ENCODE measurements around the gene LHFPL2.
"Not testable (repeated sequence)": the region's sequence is repeated elsewhere in the genome, so short reads cannot be mapped to it uniquely, and the experiment has no call there.

Gene LHFPL2

DNA sequence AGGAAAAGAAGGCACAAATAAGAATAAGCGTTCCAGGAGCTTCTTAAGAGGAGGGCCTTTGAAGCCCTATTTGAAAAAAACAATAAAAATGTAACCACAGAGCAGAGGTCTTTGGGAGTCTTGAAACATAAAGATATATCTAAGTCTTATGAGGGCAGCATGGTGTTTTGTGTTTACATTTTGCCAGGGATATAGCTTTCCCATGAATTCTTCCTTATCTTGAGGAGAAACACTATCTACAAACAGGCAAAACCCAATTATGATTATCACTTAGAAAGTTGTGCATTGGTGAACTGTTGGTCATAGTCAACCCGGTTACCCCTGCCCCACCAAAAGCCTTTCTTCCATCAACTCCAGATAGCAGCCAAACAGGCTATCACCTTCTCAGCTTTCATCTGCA lies 23.6 kb upstream of the LHFPL2 start:
- Mint-ChIP-seq H3K36me3 (ENCODE audit: low read depth) (no peaks in the 10 kb centered on the region), H3K9me3 (no peaks in the 10 kb centered on the region), H3K4me3 (no peak overlapping the region), H3K4me1 (ENCODE audit: low read depth) (no peaks in the 10 kb centered on the region), H3K27me3 (no peaks in the 10 kb centered on the region), H3K27ac (no peak overlapping the region)

DNA sequence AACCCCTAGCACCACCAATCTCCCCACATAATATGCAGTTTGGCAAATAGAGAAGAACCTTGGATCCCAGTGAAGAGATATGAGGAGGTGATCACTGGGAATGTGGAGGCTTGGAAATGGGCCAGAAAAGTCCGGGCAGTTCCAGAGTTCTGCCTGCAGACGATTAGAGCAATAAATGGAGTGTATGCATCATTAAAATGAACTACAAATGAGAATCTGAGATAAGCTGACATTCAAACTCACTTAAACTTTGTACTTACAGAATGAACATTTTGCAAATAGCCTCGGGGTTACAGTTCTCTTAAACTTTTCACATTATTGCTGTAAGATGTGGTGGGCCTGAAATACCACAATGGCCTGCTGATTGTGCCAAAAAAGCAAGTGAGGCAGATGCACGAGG lies 23.0 kb upstream of the LHFPL2 start:
- H3K27me3 Mint-ChIP-seq = no peaks in the 10 kb centered on the region
- H3K4me1 Mint-ChIP-seq (ENCODE audit: low read depth) = no peaks in the 10 kb centered on the region
- no peaks in the 10 kb centered on the region for H3K9me3 Mint-ChIP-seq
- no peaks in the 10 kb centered on the region for H3K36me3 Mint-ChIP-seq (ENCODE audit: low read depth)
- no peak overlapping the region for H3K27ac Mint-ChIP-seq
- H3K4me3 Mint-ChIP-seq = no peak overlapping the region

DNA sequence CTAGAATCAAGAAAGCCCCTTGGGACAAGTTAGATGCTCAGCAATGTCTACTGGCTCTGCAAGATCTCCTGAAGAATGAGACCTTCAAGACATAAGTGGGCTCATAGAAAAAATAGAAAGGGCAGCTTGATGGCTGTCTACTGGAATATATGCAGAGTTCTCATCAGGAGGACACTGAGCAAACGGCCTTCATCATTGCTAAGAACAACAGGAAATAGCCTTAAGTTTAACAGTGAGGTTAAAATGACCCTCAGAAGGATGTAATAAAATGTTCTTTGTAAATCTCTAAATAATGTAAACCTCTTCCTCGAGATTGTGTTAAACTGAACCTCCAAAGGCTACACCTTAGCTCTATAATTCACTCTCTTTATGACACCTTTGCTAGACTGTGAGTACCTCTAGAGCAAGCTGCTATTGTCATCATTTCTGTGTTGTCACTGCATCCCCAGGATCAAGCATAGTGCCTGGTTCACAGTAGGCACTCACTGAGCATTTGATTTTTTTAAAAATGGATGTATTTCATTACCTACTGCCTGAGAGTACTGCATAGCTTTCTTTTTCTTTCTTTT lies 22.2 kb upstream of the LHFPL2 start:
- Mint-ChIP-seq H3K36me3 (ENCODE audit: low read depth) (no peaks in the 10 kb centered on the region), H3K4me1 (ENCODE audit: low read depth) (no peaks in the 10 kb centered on the region), H3K27me3 (no peaks in the 10 kb centered on the region), H3K27ac (no peak overlapping the region), H3K9me3 (no peaks in the 10 kb centered on the region), H3K4me3 (no peak overlapping the region)

DNA sequence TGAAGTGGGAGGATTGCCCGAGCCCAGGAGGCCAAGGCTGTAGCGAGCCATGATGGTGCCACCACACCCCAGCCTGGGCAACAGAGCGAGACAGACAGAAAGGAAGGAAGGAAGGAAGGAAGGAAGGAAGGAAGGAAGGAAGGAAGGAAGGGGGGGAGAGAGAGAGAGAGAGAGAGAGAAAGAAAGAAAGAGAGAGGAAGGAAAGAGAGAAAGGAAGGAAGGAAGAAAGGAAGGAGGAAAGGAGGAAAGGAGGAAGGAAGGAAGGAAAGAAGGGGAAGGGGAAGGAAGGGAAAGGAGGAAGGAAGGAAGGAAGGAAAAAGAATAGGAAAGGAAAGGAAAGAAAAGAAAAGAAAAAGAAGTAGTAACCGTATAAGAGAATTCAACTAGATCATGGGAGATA lies 20.8 kb upstream of the LHFPL2 start:
- Mint-ChIP-seq H3K36me3 (ENCODE audit: low read depth) (no peaks in the 10 kb centered on the region), H3K27ac (no peak overlapping the region), H3K9me3 (no peaks in the 10 kb centered on the region), H3K4me3 (no peak overlapping the region), H3K27me3 (no peaks in the 10 kb centered on the region), H3K4me1 (ENCODE audit: low read depth) (no peaks in the 10 kb centered on the region)

DNA sequence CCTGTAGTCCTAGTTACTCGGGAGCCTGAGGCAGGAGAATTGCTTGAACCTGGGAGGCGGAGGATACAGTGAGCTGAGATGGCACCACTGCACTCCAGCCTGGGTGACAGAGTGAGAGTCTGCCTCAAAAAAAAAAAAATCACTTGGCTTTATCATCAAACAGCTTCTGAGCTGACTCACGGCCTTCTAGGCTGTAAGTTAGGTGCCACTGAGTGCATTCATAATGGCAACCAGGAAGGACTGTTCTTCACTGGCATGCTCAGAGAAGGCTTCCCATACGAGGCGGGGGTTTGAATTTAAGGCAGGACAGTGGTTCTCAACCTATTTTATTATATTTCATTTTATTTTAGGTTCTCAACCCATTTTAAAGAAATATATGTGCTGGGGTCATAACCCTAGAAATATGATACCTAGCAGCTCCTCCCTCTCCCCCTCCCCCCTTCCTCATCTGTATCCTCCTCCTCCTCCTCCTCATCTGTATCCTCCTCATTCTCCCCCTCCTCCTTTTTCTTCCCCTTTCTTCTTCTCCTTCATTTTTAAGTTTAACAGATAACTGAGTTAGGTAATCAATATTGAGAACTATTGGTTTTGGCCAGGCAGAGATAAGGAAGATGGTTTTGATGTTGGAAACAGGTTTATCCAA lies 19.0 kb upstream of the LHFPL2 start:
- no peak overlapping the region for H3K4me3 Mint-ChIP-seq
- H3K36me3 Mint-ChIP-seq (ENCODE audit: low read depth) = no peaks in the 10 kb centered on the region
- H3K27ac Mint-ChIP-seq = no peak overlapping the region
- no peaks in the 10 kb centered on the region for H3K9me3 Mint-ChIP-seq
- H3K27me3 Mint-ChIP-seq = no peaks in the 10 kb centered on the region
- H3K4me1 Mint-ChIP-seq (ENCODE audit: low read depth) = no peaks in the 10 kb centered on the region

DNA sequence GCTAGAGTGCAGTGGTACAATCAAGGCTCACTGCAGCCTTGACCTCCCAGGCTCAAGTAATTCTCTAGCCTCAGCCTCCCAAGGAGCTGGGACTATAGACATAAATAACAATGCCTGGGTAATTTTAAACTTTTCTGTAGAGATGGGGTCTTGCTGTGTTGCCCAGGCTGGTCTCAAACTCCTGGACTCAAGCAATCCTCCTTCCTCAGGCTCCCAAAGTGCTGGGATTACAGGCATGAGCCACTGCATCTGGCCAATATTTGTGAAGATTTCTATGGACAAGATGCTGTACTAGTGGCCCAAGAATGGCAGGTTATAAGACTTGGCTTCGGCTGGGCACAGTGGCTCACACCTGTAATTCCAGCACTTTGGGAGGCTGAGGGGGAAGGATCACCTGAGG lies 18.4 kb upstream of the LHFPL2 start:
- not testable (repeated sequence) for H3K4me3 Mint-ChIP-seq; H3K9me3 Mint-ChIP-seq; H3K4me1 Mint-ChIP-seq (ENCODE audit: low read depth); H3K27me3 Mint-ChIP-seq; H3K27ac Mint-ChIP-seq; H3K36me3 Mint-ChIP-seq (ENCODE audit: low read depth)

DNA sequence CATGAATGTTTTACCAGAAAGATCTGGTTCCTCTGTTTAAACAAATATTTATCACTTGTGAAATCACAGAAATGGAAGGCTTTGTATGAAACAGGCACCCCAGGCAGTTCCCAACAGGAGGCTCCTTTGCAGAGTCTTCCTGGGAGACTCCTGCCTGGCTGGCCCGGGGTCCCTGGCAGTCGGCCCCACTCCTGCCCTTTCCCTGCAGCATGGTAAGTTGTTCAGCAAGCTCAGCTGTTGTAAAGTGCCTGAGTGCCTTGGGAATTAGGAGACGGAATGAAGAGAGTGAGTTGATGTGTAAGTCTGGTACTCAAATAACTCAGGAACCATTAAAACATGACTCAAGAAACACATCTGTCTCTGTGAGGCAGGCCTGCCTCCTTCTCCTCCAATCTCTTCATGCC lies 17.5 kb upstream of the LHFPL2 start:
- Mint-ChIP-seq H3K27ac (no peak overlapping the region), H3K4me1 (ENCODE audit: low read depth) (no peaks in the 10 kb centered on the region), H3K27me3 (no peaks in the 10 kb centered on the region), H3K36me3 (ENCODE audit: low read depth) (no peaks in the 10 kb centered on the region), H3K9me3 (no peaks in the 10 kb centered on the region), H3K4me3 (no peak overlapping the region)

DNA sequence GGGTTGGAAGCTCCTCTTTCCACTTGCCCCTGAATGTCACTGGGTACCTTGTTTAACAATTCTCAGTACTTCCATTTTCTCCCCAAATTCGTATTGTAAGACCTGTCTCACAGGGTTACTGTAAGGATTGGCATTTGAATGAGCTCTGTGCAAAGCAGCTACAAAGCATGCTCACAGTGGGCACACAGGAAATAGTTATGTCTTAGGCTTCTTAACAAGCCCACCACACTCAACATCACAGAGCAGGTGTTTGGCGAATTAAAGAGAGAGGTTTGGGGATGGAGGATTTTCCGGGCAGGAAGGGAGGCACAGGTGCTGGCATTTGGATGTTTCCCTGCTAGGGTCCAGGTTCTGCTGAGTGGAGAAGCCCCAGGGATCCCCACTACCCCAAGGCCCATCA lies 17.0 kb upstream of the LHFPL2 start:
- no peaks in the 10 kb centered on the region for H3K36me3 Mint-ChIP-seq (ENCODE audit: low read depth)
- no peaks in the 10 kb centered on the region for H3K27me3 Mint-ChIP-seq
- no peak overlapping the region for H3K27ac Mint-ChIP-seq
- no peak overlapping the region for H3K4me3 Mint-ChIP-seq
- no peaks in the 10 kb centered on the region for H3K9me3 Mint-ChIP-seq
- H3K4me1 Mint-ChIP-seq (ENCODE audit: low read depth) = no peaks in the 10 kb centered on the region

DNA sequence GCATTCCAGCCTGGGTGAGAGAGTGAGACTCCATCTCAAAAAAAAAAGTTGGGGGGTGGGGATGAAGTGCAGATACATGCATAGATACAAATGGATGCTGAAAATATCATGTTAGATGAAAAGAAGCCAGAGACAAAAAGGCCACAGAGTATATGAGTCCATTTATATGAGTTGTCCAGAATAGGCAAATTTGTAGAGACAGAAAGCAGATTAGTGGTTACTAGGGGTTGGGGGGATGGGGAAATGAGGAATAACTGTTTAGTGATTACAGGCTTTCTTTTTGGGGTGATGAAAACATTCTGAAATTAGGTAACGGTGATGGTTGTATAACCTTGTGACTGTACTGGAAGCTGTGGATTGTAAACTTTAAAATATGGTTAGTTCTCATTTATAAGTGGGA lies 13.8 kb upstream of the LHFPL2 start:
- H3K4me3 Mint-ChIP-seq = no peak overlapping the region
- peaks cover 8% of the 10 kb centered on the region for H3K27me3 Mint-ChIP-seq

DNA sequence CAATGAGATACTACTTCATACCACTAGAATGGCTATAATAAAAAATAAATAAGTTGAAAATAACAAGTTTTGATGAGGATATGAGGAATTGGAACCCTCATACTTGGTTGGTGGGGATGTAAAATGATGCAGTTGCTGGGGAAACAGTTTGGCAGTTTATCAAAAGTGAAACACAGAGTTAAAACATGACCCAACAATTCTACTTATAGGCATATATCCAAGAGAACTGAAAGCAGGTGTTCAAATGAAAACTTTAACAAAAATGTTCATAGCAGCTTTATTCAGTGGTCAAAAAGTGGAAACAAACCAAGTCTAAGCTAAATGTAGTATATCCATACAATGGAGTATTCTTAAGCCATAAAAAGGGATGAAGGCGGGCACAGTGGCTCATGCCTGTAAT lies 13.1 kb upstream of the LHFPL2 start:
- Mint-ChIP-seq H3K4me3 (no peak overlapping the region), H3K4me1 (ENCODE audit: low read depth) (no peaks in the 10 kb centered on the region), H3K27ac (no peak overlapping the region), H3K9me3 (no peaks in the 10 kb centered on the region), H3K36me3 (ENCODE audit: low read depth) (no peaks in the 10 kb centered on the region), H3K27me3 (peaks cover 12% of the 10 kb centered on the region)

More for the DNA sequence above, 13.8 kb upstream of the LHFPL2 start:
- no peaks in the 10 kb centered on the region for H3K9me3 Mint-ChIP-seq
- no peaks in the 10 kb centered on the region for H3K36me3 Mint-ChIP-seq (ENCODE audit: low read depth)
- H3K4me1 Mint-ChIP-seq (ENCODE audit: low read depth) = no peaks in the 10 kb centered on the region
- no peak overlapping the region for H3K27ac Mint-ChIP-seq

DNA sequence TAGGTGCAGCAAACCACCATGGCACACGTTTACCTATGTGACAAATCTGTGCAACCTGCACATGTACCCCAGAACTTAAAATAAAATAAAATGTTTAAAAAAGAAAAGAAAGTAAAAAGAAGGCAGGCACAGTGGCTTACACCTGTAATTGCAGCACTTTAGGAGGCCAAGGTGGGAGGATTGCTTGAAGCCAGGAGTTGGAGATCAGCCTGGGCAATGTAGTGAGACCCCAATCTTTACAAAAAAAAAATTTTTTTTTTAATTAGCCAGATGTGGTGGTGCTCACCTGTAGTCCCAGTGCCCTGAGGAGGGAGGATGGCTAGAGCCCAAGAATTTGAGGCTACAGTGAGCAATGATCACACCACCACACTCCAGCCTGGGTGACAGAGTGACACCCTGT lies 12.5 kb upstream of the LHFPL2 start:
- Mint-ChIP-seq H3K27me3 (peaks cover 12% of the 10 kb centered on the region), H3K27ac (no peak overlapping the region), H3K9me3 (no peaks in the 10 kb centered on the region), H3K4me3 (no peak overlapping the region), H3K36me3 (ENCODE audit: low read depth) (no peaks in the 10 kb centered on the region), H3K4me1 (ENCODE audit: low read depth) (no peaks in the 10 kb centered on the region)

DNA sequence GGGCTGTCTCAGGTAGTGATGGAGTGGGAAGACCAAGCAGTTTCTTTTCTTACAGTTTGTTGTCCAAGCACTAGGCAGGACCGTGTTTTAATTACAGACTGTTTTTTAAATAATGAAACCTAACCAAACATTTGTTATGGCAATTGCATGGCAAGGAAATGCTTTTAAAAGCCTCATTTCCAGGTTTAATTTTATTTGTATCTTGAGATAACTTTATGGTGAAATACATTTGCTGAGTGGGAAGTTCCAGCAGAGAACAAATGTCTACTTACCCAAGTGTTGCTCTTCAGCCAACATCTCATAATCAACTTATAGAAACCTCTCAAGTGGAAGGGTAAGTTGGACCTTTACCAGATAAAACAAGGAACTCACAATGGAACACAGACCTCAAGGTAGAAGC lies 11.8 kb upstream of the LHFPL2 start:
- Mint-ChIP-seq H3K4me1 (ENCODE audit: low read depth) (no peaks in the 10 kb centered on the region), H3K36me3 (ENCODE audit: low read depth) (no peaks in the 10 kb centered on the region), H3K4me3 (no peak overlapping the region), H3K27me3 (peaks cover 12% of the 10 kb centered on the region), H3K27ac (no peak overlapping the region), H3K9me3 (no peaks in the 10 kb centered on the region)

DNA sequence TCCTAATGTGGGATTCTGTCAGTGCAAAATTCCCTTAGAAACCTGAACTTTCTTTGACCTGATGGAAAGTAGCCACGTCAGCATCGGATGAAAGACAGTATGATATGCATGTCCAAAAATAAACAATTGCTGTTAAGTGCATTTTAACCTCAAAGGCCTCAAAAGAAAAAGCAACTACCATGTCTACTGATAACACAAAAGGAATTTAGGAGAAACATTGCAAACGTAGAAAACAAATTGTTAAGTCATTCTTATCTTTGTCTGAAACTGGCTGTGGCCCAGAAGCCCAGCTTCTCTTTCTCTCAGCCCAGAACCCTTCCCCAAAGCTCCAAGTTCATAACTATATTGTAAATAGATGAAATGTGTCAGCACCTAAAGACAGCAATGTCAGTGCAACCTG lies 11.1 kb upstream of the LHFPL2 start:
- H3K27ac Mint-ChIP-seq = no peak overlapping the region
- H3K4me3 Mint-ChIP-seq = no peak overlapping the region
- H3K36me3 Mint-ChIP-seq (ENCODE audit: low read depth) = no peaks in the 10 kb centered on the region
- no peaks in the 10 kb centered on the region for H3K4me1 Mint-ChIP-seq (ENCODE audit: low read depth)
- peaks cover 15% of the 10 kb centered on the region for H3K27me3 Mint-ChIP-seq
- no peaks in the 10 kb centered on the region for H3K9me3 Mint-ChIP-seq

DNA sequence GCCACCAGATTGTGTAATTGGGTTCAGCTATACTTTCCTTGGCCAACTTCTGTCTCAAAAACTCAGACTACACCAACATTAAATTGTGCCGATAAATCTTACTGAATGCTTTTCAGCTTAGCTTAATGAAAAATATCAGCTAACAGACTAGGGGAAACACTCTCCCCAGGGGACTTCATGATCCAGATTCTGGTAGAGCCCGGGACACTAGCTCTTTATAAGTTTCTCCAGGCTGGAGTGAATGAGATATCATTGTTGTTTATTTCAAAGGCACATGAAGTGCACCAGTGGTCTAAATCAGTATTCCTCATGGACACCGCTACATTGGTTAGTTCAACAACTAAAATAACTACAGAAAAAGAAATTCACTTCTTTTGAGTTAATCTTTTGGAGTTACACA lies 10.5 kb upstream of the LHFPL2 start:
- Mint-ChIP-seq H3K9me3 (no peaks in the 10 kb centered on the region), H3K4me3 (no peak overlapping the region), H3K27ac (no peak overlapping the region), H3K4me1 (ENCODE audit: low read depth) (no peaks in the 10 kb centered on the region), H3K36me3 (ENCODE audit: low read depth) (no peaks in the 10 kb centered on the region), H3K27me3 (peaks cover 16% of the 10 kb centered on the region)

DNA sequence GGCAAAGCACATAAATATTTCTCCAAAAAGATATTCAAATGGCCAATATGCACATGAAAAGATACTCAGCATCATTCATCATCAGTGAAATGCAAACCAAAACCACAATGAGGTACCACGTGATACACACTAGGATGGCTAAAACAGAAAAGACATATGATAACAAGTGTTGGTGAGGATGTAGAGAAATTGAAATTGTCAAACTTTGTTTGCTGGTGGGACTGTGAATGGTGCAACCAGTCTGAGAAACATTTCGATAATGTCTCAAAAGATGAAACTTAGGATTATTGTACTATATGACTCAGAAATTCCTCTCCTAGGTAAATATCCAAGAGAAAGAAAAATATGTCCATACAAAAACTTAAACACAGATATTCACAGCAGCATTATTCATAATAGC lies 8.6 kb upstream of the LHFPL2 start:
- H3K4me3 Mint-ChIP-seq = no peak overlapping the region
- no peaks in the 10 kb centered on the region for H3K9me3 Mint-ChIP-seq
- H3K4me1 Mint-ChIP-seq (ENCODE audit: low read depth) = no peaks in the 10 kb centered on the region
- peaks cover 27% of the 10 kb centered on the region for H3K27me3 Mint-ChIP-seq
- H3K36me3 Mint-ChIP-seq (ENCODE audit: low read depth) = no peaks in the 10 kb centered on the region
- no peak overlapping the region for H3K27ac Mint-ChIP-seq

DNA sequence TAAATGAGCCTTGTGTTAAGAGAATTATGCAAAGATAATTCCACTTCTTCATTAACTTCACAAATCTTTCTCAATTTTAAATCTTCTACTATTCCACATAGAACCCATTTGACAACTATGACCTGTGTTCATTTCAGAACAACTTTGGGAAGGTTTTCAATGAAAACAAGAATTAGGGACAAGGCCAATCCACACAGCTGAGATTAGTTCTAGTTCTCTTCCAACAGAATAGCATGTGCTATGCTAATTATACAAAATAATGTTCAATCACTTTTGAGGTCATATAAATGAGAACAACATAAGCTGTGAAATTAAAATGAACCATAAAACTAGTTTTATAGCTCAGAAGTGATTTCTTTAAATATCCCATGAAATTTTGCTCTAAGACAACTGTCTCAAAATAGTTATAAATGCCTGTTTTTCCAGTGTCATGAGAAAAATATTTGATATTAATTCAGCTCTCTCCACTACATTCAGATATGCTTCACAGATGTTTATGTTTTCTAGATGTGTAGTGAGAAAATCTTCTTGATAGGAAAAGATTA lies 7.2 kb upstream of the LHFPL2 start:
- peaks cover 34% of the 10 kb centered on the region for H3K27me3 Mint-ChIP-seq
- H3K9me3 Mint-ChIP-seq = no peaks in the 10 kb centered on the region
- no peak overlapping the region for H3K4me3 Mint-ChIP-seq
- H3K27ac Mint-ChIP-seq = no peak overlapping the region
- no peaks in the 10 kb centered on the region for H3K36me3 Mint-ChIP-seq (ENCODE audit: low read depth)
- H3K4me1 Mint-ChIP-seq (ENCODE audit: low read depth) = no peaks in the 10 kb centered on the region
